ENCODE data around the gene PTPN14.

PTPN14 gene

DNA sequence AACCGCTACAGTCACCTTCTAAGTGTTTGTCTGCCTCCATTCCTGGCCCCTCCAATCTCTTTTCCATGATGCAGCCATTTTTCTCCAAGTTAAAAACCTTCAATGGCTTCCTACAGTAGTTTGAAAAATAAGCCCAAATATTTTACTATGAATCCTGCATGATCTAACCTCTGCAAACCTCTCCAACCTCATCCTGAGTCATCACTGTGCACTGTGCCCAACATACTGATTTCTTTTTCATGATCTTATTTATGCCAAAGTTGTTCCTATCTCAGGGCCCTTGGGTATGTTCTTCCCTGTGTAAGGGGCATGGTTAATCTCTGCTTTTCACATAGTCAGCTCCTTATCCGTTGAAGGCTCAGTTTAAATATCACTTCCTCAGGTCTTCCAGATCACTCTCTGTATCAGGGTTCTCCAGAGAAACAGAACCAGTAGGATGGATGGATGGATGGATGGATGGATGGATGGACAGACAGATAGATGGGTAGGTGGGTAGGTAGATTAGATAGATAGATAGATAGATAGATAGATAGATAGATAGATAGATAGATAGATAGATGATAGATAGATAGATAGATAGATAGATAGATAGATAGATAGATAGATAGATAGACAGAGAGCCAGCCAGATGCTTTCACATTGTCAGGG is 18.1 kb upstream of the PTPN14 start:
- DNase-seq (ENCODE audit: low spot score) (no peak), FAIRE-seq (no peak)

DNA sequence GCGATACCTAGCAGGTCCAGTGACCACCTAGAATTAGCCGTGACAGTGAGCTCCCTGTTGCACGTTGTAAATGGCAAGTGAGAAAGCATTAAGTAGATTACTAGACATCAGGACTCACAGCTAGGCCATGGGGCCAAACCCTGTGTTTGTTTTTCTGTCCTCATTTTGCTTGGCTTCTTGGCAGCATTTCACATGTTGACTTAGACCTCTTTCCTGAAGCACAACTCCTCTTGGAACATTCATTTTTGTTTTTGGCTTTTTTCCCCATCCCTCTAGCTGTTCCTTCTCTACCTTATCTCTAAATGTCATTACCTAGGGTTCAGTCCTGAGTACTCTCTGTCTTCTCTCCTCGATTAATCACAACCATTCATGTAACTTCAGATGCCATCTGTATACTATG is 16.9 kb upstream of the PTPN14 start:
- FAIRE-seq (no peak), DNase-seq (ENCODE audit: low spot score) (no peak)

DNA sequence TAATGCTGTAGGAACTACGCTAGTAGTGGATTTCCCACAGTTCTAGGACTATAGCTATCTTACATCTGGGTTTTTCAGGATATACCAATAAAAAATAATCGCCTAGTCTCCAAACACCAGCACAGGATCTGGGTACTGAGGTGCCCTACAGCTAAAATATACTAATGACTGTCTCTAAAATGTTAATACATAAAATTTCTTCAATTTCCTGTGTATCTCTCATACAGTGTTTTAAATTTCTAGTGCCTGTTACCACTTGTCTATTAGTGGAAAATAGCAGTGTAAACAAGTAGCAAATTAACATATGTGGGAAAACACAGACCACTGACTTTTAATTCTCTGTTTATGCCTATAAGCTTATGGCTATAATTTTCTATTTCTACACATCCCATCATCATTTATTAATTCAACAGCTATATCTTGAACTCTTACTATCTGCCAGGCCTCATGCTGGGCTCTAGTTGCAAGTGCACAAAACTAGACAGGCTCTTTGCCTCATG is 16.1 kb upstream of the PTPN14 start:
- no peak for FAIRE-seq

DNA sequence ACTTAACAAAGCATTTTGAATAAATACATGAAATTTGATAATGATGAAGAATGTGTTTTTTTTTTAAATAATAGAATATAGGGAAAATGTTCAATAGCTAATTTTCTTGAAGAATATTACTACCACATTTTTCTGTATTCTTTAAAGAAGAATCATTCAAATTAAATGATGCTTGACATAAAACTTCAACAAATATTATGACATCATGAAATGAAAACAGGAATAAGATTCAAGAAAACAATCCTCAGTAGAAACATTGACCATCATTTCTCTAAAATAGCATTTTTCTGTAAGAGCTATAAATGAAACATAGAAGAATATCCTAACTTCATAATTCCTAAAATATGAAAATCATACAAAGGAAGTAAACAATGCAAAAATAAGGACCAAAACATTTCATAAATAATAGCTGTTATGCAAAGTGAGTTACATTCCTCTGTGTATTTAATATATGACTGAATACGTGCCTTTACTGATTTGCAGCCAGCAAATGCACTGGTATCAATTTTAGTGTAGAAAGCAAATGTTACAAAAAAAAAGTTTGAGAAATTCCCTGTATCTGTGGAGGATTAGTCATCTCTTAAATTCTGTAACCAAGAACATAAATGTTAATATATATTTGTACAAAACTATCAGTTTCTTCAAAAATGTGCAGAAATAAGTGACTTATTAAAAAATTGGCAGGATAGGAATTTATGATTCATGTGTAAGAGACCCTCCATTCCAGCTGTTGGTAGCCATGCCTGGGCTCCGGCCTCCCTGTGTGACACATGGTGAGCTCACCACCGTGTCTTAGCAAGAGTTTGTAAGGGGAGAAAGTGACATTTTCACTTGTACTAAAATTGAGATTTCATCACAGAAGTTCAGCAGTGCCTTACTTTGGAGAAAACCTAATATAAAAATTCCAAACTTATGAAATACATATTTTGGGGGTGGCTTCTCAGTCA is 15.0 kb upstream of the PTPN14 start:
- DNase-seq (ENCODE audit: low spot score): peak; percentile 23
- no peak for FAIRE-seq

More for the DNA sequence above, 16.1 kb upstream of the PTPN14 start:
- DNase-seq (ENCODE audit: low spot score): no peak

DNA sequence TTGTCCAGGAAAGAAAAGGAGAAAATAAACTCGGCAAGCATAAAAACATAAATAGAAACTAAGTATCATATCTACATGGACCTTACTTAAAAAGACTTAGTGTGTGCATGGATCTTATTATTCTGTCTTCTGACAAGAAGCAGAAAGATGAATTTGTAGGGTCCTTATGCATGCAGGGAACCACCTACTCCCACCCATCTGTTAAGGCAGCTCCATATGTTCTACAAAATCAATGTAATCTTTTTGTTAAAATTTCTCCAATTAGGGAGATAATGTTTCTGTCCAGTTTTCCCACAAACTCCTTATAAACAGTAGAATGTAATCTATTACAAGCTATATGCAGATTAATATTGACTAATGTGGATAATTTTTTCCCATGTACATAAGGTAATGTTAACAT is 13.9 kb upstream of the PTPN14 start:
- FAIRE-seq: no peak

DNA sequence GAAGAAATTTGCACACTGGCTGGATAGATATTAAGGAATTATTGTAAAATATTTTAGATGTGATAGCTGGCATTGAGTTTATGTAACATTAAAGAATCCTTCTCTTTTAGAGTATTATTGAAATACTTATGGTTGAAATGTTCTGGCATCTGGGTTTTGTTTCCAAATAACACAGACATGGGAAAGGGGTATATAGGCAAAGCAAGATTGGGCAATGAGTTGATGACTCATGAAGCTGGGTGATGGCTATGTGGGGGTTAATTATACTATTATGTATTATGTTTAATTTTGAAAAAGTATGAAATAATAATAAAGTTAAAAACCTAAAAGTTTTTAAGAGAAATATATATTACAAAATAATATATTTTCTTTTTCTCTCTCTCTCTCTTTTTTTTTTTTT is 12.5 kb upstream of the PTPN14 start:
- DNase-seq (ENCODE audit: low spot score): no peak
- FAIRE-seq: no peak

More for the DNA sequence above, 13.9 kb upstream of the PTPN14 start:
- no peak for DNase-seq (ENCODE audit: low spot score)

DNA sequence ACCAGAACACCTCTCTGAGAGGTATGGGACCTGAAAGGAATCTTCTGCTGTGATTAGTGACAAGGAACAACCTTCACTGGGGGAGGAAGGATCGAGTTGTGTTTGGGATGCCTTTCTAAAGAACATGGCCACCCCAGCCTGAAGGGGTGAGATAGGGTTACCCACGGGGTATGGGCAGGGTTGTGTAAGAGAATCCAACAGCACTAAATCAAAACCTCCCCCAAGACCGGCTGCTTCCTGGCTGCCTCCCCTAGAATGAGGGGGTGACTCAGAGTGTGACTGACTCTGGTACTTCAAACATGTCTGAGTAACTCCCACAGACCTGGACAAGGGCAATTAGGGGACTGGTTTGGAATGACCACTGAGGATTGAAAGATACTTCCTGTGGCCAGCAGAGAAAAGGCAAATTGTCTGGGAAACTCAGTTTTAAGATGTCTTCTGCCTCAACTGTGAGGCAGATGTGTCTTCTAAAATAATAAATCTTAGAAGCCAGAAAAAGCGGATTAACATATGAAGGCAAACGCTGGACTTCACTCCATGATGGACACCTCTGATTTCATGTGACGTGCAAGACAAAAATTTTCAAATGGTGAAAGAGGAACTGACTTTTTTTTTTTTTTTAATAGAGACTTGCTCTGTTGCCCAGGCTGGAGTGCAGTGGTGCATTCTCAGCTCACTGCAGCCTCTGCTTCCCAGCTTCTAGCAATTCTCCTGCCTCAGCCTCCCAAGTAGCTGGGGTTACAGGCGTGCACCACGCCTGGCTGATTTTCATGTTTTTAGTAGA is 6.7 kb upstream of the PTPN14 start:
- FAIRE-seq: peak; percentile 73
- DNase-seq (ENCODE audit: low spot score): peak; percentile 36

DNA sequence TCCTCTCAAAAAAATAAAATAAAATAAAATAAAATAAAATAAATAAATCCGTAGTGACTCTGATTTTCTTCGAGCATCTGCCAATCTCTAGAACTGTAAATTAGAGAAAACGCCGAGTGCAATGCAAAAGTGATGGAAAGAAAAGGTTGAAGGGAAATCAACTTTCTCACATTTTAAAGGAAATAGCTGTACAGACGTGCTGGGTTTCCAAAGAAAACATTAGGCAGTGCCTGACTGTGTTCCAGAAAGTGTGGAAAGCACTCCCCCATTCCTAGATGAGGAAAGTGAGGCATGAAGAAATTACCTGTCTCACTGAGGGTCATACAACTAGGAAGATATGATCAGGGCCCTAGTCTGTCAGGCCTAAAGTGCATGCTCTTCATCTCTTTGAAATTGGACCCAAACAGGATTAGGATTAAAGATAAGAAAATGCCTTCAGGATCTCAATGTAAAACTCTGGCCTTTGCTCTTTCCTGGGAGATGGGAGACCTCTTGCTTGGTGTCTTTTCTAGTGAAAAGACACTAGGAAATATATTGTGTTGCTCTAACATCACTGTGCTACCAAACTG is 1.8 kb upstream of the PTPN14 start:
- DNase-seq (ENCODE audit: low spot score): no peak
- no peak for FAIRE-seq

DNA sequence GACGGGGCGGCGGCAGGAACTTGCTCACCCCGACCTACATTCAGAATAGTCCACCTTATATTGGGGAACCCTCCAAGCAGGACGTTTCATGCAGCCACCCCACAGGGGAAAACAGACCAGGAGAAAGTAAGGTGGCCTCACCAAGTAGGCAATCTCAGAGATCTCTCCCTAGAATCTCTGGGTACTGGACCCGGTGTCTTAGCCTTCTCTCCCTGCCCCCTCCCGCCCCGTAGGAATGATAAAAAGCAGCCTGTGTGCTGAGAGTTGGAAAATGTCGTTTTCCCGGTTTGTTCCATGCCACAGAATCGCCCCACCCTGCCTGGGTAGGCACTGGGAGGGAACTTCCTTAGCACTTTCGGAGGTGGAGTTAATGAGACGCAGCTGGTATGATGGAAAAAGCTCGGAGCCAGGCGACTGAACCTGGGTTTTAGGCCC is 789 bp upstream of the PTPN14 start:
- FAIRE-seq (no peak), DNase-seq (ENCODE audit: low spot score) (peak; percentile 79)

DNA sequence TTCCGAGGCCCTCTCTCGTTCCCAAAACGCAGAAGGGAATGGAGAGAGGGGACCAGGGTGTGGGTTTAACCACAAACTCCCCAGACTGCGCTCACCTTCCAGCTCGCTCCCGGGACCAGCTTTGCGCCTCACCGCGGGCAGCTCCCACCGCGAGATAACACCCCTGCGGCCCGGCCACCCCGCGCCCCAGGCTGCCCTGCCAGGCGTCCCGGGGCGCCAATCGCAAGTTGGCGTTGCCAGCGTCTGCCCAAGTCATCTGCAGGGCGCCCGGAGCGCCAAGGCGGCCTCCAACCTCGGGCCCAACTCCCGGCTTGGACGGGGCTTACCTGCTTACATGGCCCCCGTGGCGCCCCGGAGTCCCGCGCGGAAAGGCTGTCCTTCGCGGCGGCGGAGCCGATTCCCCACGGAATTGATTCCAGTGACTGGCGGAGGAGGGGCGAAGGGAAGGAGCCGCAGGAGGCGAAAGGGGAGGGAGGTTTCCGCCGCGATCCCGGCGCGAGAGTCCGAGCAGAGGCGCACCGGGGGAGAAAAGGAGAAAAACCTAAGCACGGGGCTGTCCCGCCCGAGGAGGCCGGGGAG is 456 bp downstream of the PTPN14 start:
- peak; percentile 33 for DNase-seq (ENCODE audit: low spot score)
- no peak for FAIRE-seq

DNA sequence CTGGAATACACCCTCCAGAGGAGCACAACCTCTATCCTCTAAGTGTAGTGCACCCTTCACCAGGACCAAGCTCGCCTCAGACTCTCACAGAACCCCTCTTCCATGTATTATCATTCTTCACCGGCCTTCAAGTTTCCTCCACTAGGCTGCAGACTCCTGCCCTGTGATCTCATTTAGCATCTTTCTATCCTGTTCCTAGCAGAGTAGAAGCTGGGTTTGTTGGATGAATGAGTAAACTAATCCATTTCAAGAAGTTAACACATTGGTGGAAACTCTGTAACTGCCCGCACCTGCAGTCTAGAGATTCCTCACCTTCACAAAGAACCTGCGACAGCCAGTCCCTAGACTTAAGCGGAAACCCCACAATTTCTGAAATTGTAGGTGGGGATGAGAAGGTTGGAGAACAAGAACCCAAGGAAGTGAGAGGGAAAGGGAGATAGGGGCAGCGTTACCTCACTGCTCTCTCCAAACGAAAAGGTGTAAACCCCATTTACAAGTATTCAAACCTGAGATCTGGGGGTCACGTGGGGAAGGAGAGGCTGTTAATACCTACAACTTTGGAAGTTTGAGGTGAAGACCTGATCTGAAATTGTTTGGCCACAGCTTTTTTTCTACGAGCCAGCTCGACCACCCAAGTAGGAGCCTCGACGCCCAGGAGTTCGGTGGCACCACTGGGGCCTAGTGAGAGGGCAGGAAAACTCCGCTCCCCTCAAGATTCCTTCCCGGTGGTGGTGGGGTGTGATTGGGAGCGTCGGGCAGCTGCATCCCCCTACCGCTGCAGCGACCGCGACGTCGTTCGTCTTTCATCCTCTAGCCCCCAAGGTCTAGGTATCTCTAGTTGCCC is 1.2 kb downstream of the PTPN14 start:
- no peak for FAIRE-seq

DNA sequence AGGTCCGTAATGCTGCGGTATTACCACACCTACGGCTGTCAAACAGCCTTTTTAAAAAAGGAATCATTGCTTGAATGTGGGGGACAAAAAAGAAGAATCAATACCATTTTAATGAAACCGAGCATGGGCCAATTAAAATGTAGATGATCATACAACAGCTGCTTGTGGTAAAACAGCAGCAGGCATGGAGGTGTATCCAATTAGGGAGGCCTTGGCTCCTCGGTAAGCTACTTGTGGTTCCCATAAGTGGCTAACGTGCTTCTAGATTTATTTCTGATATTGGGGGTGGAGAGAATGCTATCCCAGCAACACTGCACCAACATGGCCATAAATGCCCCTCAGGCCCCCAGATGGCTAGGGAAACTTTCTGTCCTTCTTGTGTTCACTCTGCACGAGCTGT is 1.8 kb downstream of the PTPN14 start:
- FAIRE-seq: no peak

More for the DNA sequence above, 1.2 kb downstream of the PTPN14 start:
- peak; percentile 22 for DNase-seq (ENCODE audit: low spot score)

DNA sequence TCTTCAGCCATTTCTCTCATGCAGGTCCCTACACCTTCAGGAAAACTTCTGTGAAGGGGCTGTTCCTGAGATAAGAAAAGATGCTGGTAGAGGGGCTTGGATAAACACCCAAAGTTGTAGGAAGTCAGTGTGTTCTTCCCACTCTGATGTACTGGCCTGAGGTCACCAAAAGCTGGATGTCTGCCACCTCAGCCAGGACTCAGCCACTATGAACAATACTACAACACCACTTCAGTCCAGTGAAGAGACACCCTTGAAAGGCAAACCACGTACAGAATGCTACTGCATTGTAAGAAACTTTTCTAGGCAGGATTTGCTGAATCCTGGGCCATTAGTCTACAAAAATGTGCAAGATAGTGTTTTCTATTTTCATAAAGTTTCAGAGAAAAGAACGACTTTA is 2.4 kb downstream of the PTPN14 start:
- FAIRE-seq (no peak), DNase-seq (ENCODE audit: low spot score) (no peak)

More for the DNA sequence above, 1.8 kb downstream of the PTPN14 start:
- no peak for DNase-seq (ENCODE audit: low spot score)

DNA sequence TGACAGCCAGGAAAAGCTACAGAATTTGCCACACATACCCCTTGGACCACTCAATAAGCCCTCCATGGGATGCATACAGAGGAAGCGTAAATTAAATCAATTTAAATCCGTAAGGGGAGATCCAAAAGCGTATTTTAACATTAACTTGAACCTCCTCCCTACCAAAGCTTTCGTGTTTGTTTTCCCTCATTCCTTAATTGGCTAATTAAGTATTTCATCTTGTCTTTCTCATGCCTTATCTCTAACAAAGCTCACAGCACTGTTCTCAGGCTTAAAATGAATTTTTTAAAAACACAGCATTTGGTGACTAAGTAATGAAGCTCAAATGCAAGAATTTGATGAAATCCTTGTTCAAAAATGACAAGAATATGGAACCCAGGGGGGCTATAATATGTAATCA is 3.1 kb downstream of the PTPN14 start:
- FAIRE-seq: no peak
- no peak for DNase-seq (ENCODE audit: low spot score)

DNA sequence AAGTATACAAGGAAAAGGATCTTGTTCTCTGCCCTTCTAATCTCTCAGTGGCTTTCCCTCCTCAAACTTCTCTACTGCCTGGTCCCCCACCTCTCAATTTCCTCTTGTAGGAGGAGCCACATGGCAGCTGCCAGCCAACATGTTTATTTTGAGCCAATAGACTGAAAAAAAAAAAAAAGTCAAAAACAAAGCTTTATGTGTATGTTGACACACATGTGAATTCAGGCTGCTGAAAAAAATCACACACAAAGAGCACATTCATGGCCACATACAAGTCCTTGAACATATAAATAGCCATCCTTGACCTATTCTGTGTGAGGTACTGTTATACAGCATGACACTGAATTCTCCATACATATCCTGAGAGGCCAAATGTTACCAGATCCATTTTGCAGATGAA is 3.7 kb downstream of the PTPN14 start:
- FAIRE-seq (no peak), DNase-seq (ENCODE audit: low spot score) (no peak)

DNA sequence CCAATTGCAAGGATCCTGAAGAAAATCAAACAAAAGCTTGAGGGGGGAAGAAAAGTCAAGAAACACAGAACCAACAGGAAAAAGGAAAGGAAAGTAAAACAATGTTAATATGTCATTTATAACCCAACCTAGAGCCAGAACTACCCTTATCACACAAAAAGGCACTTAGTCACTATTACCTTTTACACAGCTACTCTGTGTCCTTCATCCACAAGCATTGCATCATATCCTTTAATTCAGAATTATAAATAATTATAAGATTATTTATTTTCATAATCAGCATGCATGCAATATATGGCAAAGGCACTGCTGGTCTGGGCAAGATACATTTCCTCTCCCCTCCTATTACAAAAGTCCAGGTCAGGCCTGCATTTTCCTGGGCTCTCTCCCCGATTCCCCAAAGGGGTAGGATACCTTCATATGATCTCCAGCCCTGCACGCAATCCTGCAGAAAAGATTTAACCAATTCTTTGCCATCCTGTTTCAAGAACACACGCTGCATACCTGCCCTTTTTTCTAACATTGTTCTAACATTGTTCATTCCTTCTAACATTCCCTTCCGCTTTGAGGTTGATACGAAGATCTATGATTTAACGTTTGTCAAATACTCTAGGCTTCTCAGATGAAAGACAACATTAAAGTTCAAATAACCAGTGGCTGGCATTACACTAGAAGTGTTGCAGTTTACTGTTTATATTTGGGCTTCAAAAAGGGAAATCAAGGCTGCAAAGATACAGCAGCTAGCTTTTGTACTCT is 4.3 kb downstream of the PTPN14 start:
- DNase-seq (ENCODE audit: low spot score) (no peak), FAIRE-seq (no peak)

DNA sequence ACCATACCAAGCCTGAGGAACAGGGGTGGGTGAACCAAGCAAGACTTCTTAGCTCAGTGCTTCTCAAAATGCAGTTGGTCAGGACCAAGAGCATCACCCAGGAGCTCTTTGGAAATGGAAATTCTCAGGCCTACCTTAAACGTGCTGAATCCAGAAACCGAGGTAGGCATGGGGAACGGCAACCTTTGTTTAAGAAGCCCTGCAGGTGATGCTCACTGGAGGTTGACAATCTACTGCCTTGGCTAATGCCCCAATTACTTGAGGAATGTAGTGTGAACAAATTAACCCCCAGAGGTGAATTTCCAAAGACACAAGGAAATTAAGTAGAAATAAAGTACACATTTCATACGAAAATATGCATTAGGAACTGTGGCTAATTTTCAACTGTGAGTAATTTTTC is 5.3 kb downstream of the PTPN14 start:
- no peak for FAIRE-seq
- DNase-seq (ENCODE audit: low spot score): no peak

DNA sequence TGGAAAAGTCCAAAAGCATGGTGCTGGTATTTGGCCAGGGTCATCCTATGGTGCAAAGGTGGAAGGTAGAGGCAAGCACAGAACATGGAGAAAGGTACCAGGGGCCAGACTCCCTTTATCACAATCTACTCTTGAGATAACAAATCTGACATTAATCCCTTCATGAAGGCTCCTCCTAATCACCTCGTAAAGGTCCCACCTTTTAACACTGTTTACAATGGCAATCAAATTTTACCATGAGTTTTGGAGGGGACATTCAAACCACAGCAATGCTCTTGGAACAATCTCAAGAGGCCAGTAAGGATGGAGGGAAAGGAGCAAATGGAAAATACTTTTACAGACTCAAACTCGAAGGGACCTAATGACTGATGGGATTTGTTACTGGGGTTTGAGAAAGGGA is 6.1 kb downstream of the PTPN14 start:
- FAIRE-seq (no peak), DNase-seq (ENCODE audit: low spot score) (no peak)

DNA sequence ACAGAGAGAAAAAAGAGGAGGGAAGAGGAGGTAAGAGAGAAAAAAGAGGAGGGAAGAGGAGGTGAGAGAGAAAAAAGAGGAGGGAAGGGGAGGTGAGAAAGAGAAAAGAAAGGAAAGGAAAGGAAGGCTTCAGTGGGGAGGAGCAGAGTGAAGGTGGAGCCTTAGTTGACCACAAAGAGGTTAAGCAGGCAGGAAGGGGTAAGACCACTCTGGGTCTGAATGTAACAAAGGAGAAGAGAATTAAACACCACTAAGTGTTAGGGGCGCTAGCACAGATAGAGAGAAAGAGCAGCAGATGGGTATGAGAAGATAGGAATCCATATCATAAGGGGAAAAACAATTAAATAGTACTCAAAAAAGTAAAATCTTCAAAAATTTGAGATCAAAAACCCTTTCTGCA is 6.6 kb downstream of the PTPN14 start:
- DNase-seq (ENCODE audit: low spot score): no peak
- FAIRE-seq: no peak

All from urothelium cell line (cell line).